IMR-90 (cell line): Measurements from ENCODE around the gene STRN. TPM values are rescaled to one million over a fixed set of nuclear protein-coding genes. Genes with fewer than 3 reads are reported as not detected.

Source experiments
- ATAC-seq: fragments of 200-7000 bp; cut with Tn5 transposase; 2 replicates; pipeline ENCODE4 v1.9.1; 2020; ENCODE audit warnings: low read depth, mild to moderate bottlenecking, moderate library complexity
- BruUV-seq: library from RNA; stranded (reverse); fragments of 400-500 nt; replicated peaks from 2 replicates; lab custom pipeline; 2021; lab: Mats Ljungman, UMichigan
- CTCF ChIA-PET: fragments of 300-600 bp; formaldehyde crosslinking; extraction: SDS; loops from one replicate; lab custom pipeline; 2021; ENCODE audit warnings: antibody characterized with exemption; lab: Yijun Ruan, JAX
- POLR2A ChIA-PET: fragments of 300-600 bp; sonication (Branson Sonifier 250); formaldehyde crosslinking; loops from one replicate; lab custom pipeline; 2022; ENCODE audit warnings: antibody characterized with exemption; ENCODE audit not compliant: unreplicated experiment; lab: Charles Lee
- DNase-seq: peaks from one replicate; pipeline ENCODE4 v3.0.0; 2013
- H2AFZ ChIP-seq: replicated peaks from 2 replicates; pipeline ENCODE3; 2013; ENCODE audit warnings: low read length, mild to moderate bottlenecking; ENCODE audit not compliant: poor library complexity
- H2AK5ac ChIP-seq: 2 replicates; pipeline ENCODE4 v1.6.1; 2013; ENCODE audit warnings: low read depth, low read length, inconsistent platforms
- H2AK9ac ChIP-seq: replicated peaks from 2 replicates; pipeline ENCODE3; 2013; ENCODE audit warnings: mild to moderate bottlenecking, low read depth, low read length, moderate library complexity; ENCODE audit not compliant: poor library complexity
- H2BK120ac ChIP-seq: 2 replicates; pipeline ENCODE4 v1.6.1; 2013; ENCODE audit warnings: low read depth, low read length, inconsistent platforms
- H2BK15ac ChIP-seq: 3 replicates; pipeline ENCODE4 v1.6.1; 2013; ENCODE audit warnings: low read depth, low read length, inconsistent platforms
- H2BK20ac ChIP-seq: 2 replicates; pipeline ENCODE4 v1.6.1; 2013; ENCODE audit warnings: low read depth, mild to moderate bottlenecking, inconsistent platforms, low read length, moderate library complexity
- H2BK5ac ChIP-seq: 2 replicates; pipeline ENCODE4 v1.6.1; 2013; ENCODE audit warnings: mild to moderate bottlenecking, low read depth, low read length, inconsistent platforms; ENCODE audit not compliant: poor library complexity, severe bottlenecking
- H3K14ac ChIP-seq: replicated peaks from 2 replicates; pipeline ENCODE4 v1.6.1; 2013; ENCODE audit warnings: low read depth, low read length, inconsistent platforms
- H3K18ac ChIP-seq: 2 replicates; pipeline ENCODE4 v1.6.1; 2013; ENCODE audit warnings: low read depth, low read length, control low read depth
- H3K23ac ChIP-seq: 2 replicates; pipeline ENCODE4 v1.6.1; 2013; ENCODE audit warnings: low read depth, low read length, inconsistent platforms
- H3K27ac ChIP-seq: 2 replicates; pipeline ENCODE4 v1.5.1; 2013; ENCODE audit warnings: mild to moderate bottlenecking, control low read depth, low read length; ENCODE audit not compliant: insufficient read depth
- H3K27me3 ChIP-seq: 2 replicates; pipeline ENCODE4 v1.6.1; 2013; ENCODE audit warnings: low read length; ENCODE audit not compliant: control insufficient read depth, insufficient read depth
- H3K36me3 ChIP-seq: 2 replicates; pipeline ENCODE4 v1.6.1; 2013; ENCODE audit warnings: low read length, mixed read lengths; ENCODE audit not compliant: control insufficient read depth, insufficient read depth
- H3K4ac ChIP-seq: 2 replicates; pipeline ENCODE4 v1.6.1; 2013; ENCODE audit warnings: low read depth, low read length, inconsistent platforms
- H3K4me1 ChIP-seq: 2 replicates; pipeline ENCODE4 v1.6.1; 2013; ENCODE audit warnings: low read length, mixed read lengths; ENCODE audit not compliant: control insufficient read depth, insufficient read depth
- H3K4me2 ChIP-seq: 2 replicates; pipeline ENCODE4 v1.6.1; 2013; ENCODE audit warnings: low read depth, mild to moderate bottlenecking, control low read depth, low read length, moderate library complexity
- H3K4me3 ChIP-seq: 2 replicates; pipeline ENCODE4 v1.5.1; 2013; ENCODE audit warnings: low read depth, mild to moderate bottlenecking, control low read depth, low read length, moderate library complexity; ENCODE audit not compliant: insufficient read depth
- H3K56ac ChIP-seq: 2 replicates; pipeline ENCODE4 v1.6.1; 2013; ENCODE audit warnings: low read length, inconsistent platforms; ENCODE audit not compliant: insufficient read depth; ENCODE audit errors: extremely low read depth
- H3K79me1 ChIP-seq, 2 experiments: 2 replicates each; pipeline ENCODE4 v1.6.1; 2013; ENCODE audit warnings: low read length in 2 of 2, inconsistent platforms in 1 of 2, low read depth in 1 of 2
- H3K9ac ChIP-seq: 2 replicates; pipeline ENCODE4 v1.6.1; 2013; ENCODE audit warnings: low read depth, low read length, control low read depth
- H3K9me1 ChIP-seq: 2 replicates; pipeline ENCODE4 v1.6.1; 2013; ENCODE audit warnings: low read length, inconsistent platforms; ENCODE audit not compliant: insufficient read depth
- H3K9me3 ChIP-seq: 2 replicates; pipeline ENCODE4 v1.6.1; 2013; ENCODE audit warnings: low read length; ENCODE audit not compliant: control insufficient read depth, insufficient read depth
- H4K20me1 ChIP-seq: 2 replicates; pipeline ENCODE4 v1.6.1; 2013; ENCODE audit warnings: low read length, inconsistent platforms; ENCODE audit not compliant: insufficient read depth
- H4K5ac ChIP-seq: 2 replicates; pipeline ENCODE4 v1.6.1; 2013; ENCODE audit warnings: mild to moderate bottlenecking, low read depth, low read length, control low read depth
- H4K8ac ChIP-seq, 2 experiments: 2 replicates each; pipeline ENCODE4 v1.6.1; 2013; ENCODE audit warnings: low read depth in 2 of 2, low read length in 2 of 2, control low read depth in 1 of 2, inconsistent platforms in 1 of 2
- H4K91ac ChIP-seq: 2 replicates; pipeline ENCODE4 v1.6.1; 2013; ENCODE audit warnings: low read depth, low read length, inconsistent platforms; ENCODE audit not compliant: insufficient read depth
- CEBPB ChIP-seq: IDR thresholded peaks from 2 replicates; pipeline ENCODE4 v1.6.1; 2012; ENCODE audit warnings: low read depth, low read length, improper control_type of control experiment
- RAD21 ChIP-seq: IDR thresholded peaks from 2 replicates; pipeline ENCODE4 v1.6.1; 2012; ENCODE audit warnings: low read length, improper control_type of control experiment
- WGBS, 2 experiments: methylation state at CpG; one replicate each; pipeline versions ENCODE4 v1.1.5 to v1.1.7; 2013; ENCODE audit warnings: missing lambda C conversion rate in 2 of 2; ENCODE audit not compliant: insufficient read length in 1 of 2; ENCODE audit errors: extremely low coverage in 2 of 2; 5-methylcytosine and 5-hydroxymethylcytosine counted together
- dilution Hi-C: fragments of 300-500 bp; cut with HindIII; formaldehyde crosslinking; loops from one replicate; pipeline ENCODE4 v1.14.3; 2018; ENCODE audit warnings: low sequenced_read_pairs; ENCODE audit not compliant: unreplicated experiment
- in situ Hi-C: fragments of 300-500 bp; cut with MboI; formaldehyde crosslinking; loops from 3 replicates; pipeline ENCODE4 v1.14.3; 2019; ENCODE audit warnings: low sequenced_read_pairs, inconsistent platforms, mixed read lengths
- intact Hi-C: fragments of 100-400 bp; cut with micrococcal nuclease; formaldehyde crosslinking; loops from 2 replicates; pipeline ENCODE4 v1.10.0; 2022
- polyA plus RNA-seq, 3 experiments: library from polyadenylated mRNA; depleted of rRNA; stranded (reverse); fragments of >200 nt; gene quantifications; 2 replicates each; pipeline ENCODE4 v1.2.3, GENCODE V29; 2012; ENCODE audit warnings: low replicate concordance in 1 of 3
- total RNA-seq: library from RNA; depleted of rRNA; stranded (reverse); fragments of >200 nt; gene quantifications from 2 replicates; pipeline ENCODE4 v1.2.3, GENCODE V29; 2012

The STRN gene
- total and polyA plus RNA-seq, 2 of the 4 experiments (the other 2 are of a cell fraction), result 5.1 to 23.3 TPM

DNA sequence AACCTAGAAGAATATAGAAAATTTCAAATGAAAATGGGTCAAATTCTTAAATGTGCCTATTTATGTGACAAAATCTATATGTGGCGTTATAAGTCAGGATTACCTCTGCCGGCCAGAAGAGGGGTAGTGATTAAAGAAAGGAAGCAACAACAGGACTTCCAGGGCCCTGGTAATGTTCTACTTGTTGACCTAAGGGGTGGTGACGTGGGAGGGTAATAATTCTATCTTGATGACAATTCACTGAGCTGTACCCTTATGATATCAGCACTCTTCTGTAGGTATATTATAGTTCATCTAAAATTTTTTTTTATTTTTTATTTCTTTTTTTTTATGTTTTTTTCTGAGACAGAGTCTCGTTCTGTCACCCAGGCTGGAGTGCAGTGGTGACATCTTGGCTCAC, 87.9 kb downstream of the STRN start:
- BruUV-seq, result no TSS peak
- TF ChIP-seq RAD21, result no peak
- no peak for TF ChIP-seq CEBPB

More for the DNA sequence above, 87.9 kb downstream of the STRN start:
- in situ Hi-C loops (no loop called here), intact Hi-C loops (no loop called here), dilution Hi-C loops (no loop called here)
- H3K27ac ChIP-seq, result no peak overlapping the region
- H4K91ac ChIP-seq, result no peak overlapping the region
- DNase-seq (no peak), ATAC-seq (no peak)
- H2AK9ac ChIP-seq, result no peak overlapping the region
- no peaks in the 10 kb centered on the region for H3K9me3 ChIP-seq
- no peak overlapping the region for H3K9ac ChIP-seq
- no peak overlapping the region for H3K14ac ChIP-seq
- peaks cover 27% of the 10 kb centered on the region for H3K36me3 ChIP-seq
- WGBS, 2 experiments, result no CpG with 5 or more reads among the region's 4 CpGs
- peaks cover 0 to 3% of the 10 kb centered on the region in 2 experiments; a peak in 2 of 4 replicates for H3K79me1 ChIP-seq
- POLR2A ChIA-PET, result no interaction called here
- no peaks in the 10 kb centered on the region for H4K20me1 ChIP-seq
- H2BK5ac ChIP-seq, result no peak overlapping the region
- H4K5ac ChIP-seq, result no peak overlapping the region
- no peak overlapping the region for H3K4me3 ChIP-seq
- H3K9me1 ChIP-seq, result peaks cover 2% of the 10 kb centered on the region; the same call in 1 of the 2 replicates
- H3K4me2 ChIP-seq, result no peak overlapping the region
- H2BK120ac ChIP-seq, result no peak overlapping the region
- H2BK15ac ChIP-seq, result no peak overlapping the region
- H4K8ac ChIP-seq, result no peak overlapping the region
- no peaks in the 10 kb centered on the region for H3K27me3 ChIP-seq
- H3K4ac ChIP-seq, result no peak overlapping the region
- CTCF ChIA-PET, result no interaction called here
- H3K18ac ChIP-seq, result no peak overlapping the region
- H2BK20ac ChIP-seq, result no peak overlapping the region
- no peaks in the 10 kb centered on the region for H3K4me1 ChIP-seq
- H3K23ac ChIP-seq, result no peak overlapping the region
- H2AK5ac ChIP-seq, result no peak overlapping the region
- no peak overlapping the region for H3K56ac ChIP-seq
- H2AFZ ChIP-seq, result no peak overlapping the region
